ENCODE data around the gene DPH1. TPM values are rescaled to one million over a fixed set of nuclear protein-coding genes. Genes with fewer than 3 reads are reported as not detected.

The DPH1 gene
- polyA plus RNA-seq, 2 of the 4 experiments (the other 2 are of a cell fraction), result 25.5 to 33.6 TPM

- H3K4me2 ChIP-seq, result no peak overlapping the region
- 93% methylated on average over 10 of the region's 10 CpGs for WGBS (ENCODE audit: missing lambda C conversion rate)
- H3K27ac ChIP-seq, result no peak overlapping the region
- no peak overlapping the region for H3K4me3 ChIP-seq
- POLR2A ChIA-PET, result no interaction called here
- H3K4me1 ChIP-seq, result peaks cover 16% of the 10 kb centered on the region
- DNase-seq (ENCODE audit: low read depth in 1 of 2, low spot score in 1 of 2) (no peak), ATAC-seq (no peak), FAIRE-seq (no peak)
- CTCF ChIA-PET, result interaction anchor here (0.9 to 16.1 kb wide), 9 partner anchors 11 to 225 kb away, joined by 3 to 224 read pairs (median 4); partner anchors contain the start of genes DPH1, HIC1 and RTN4RL1
- no peak for TF ChIP-seq MAX (IDR thresholded peaks at IDR 0.05)
- TF ChIP-seq ESRRA (IDR thresholded peaks at IDR 0.05; ENCODE audit: borderline replicate concordance, low read length), result no peak
- TF ChIP-seq JUNB (IDR thresholded peaks at IDR 0.05), result no peak
- TF ChIP-seq KDM5A (IDR thresholded peaks at IDR 0.05), result no peak
- no peak for TF ChIP-seq HEYL (CRISPR knock-in tag; IDR thresholded peaks at IDR 0.05)
- no peak for TF ChIP-seq FOSB (CRISPR knock-in tag; IDR thresholded peaks at IDR 0.05)
- TF ChIP-seq CBX2 (IDR thresholded peaks at IDR 0.05; ENCODE audit: borderline replicate concordance, low read depth), result no peak
- TF ChIP-seq ELK1 (IDR thresholded peaks at IDR 0.05; ENCODE audit: low read depth, low read length), result no peak
- TF ChIP-seq ZSCAN20 (CRISPR knock-in tag; IDR thresholded peaks at IDR 0.05), result no peak
- no peak for TF ChIP-seq BCL3 (IDR thresholded peaks at IDR 0.05)
- TF ChIP-seq PBX3 (IDR thresholded peaks at IDR 0.05), result no peak
- no peak for TF ChIP-seq JUN (IDR thresholded peaks at IDR 0.05)
- TF ChIP-seq HMGXB4 (CRISPR knock-in tag; IDR thresholded peaks at IDR 0.05; ENCODE audit: borderline replicate concordance), result no peak
- no peaks in the 10 kb centered on the region for H3K9me3 ChIP-seq
Measured at GRCh38 chr17:2037155-2037554, 7.2 kb downstream of the DPH1 start.

- no peak overlapping the region for H3K4me3 ChIP-seq
- FAIRE-seq (no peak), ATAC-seq (no peak), DNase-seq (ENCODE audit: low read depth in 1 of 2, low spot score in 1 of 2) (no peak)
- peaks cover 24% of the 10 kb centered on the region for H3K4me1 ChIP-seq
- H3K4me2 ChIP-seq, result no peak overlapping the region
- no peaks in the 10 kb centered on the region for H3K9me3 ChIP-seq
- ChIA-PET CTCF (interaction anchor here (0.8 to 16.1 kb wide), 14 partner anchors 8 to 460 kb away, joined by 3 to 224 read pairs (median 6); partner anchors contain the start of genes DPH1, HIC1 and RTN4RL1), POLR2A (interaction anchor here (0.6 to 1.1 kb wide), 2 partner anchors 9 to 134 kb away, joined by 3 read pairs; no protein-coding TSS in a partner anchor)
- no peak overlapping the region for H3K27ac ChIP-seq
- TF ChIP-seq RCOR1 (IDR thresholded peaks at IDR 0.05; ENCODE audit: low read depth, low read length), result no peak
- no peak for TF ChIP-seq PHF8 (IDR thresholded peaks at IDR 0.05; ENCODE audit: borderline replicate concordance, low read depth)
- TF ChIP-seq HMGXB4 (CRISPR knock-in tag; IDR thresholded peaks at IDR 0.05; ENCODE audit: borderline replicate concordance), result no peak
- no peak for TF ChIP-seq NR3C1 (IDR thresholded peaks at IDR 0.05)
- no peak for TF ChIP-seq JUN (IDR thresholded peaks at IDR 0.05)
- TF ChIP-seq NFE2L2 (conservative IDR thresholded peaks at IDR 0.05; ENCODE audit: low read length), result no peak
- 82% methylated on average over 5 of the region's 7 CpGs for WGBS (ENCODE audit: missing lambda C conversion rate)
Measured at GRCh38 chr17:2040219-2040827, 10.4 kb downstream of the DPH1 start.

Measured in A549 (cell line).